Liver (tissue), 3 donors: ENCODE data around the gene MICAL2.

Experiments
- EGR1 ChIP-seq, 2 donors: IDR thresholded peaks; 2 replicates each; pipeline ENCODE4 v1.6.1; 2016 to 2018; ENCODE audit warnings: antibody characterized with exemption in 2 of 2, low read depth in 2 of 2
- FOXA1 ChIP-seq: IDR thresholded peaks from 2 replicates; pipeline ENCODE4 v1.6.1; 2016; ENCODE audit warnings: antibody characterized with exemption
- GABPA ChIP-seq, 2 donors: IDR thresholded peaks in 1 of 2; conservative IDR thresholded peaks in 1 of 2; 2 replicates each; pipeline ENCODE4 v1.6.1; 2016; ENCODE audit warnings: antibody characterized with exemption in 2 of 2, mild to moderate bottlenecking in 1 of 2, moderate library complexity in 1 of 2
- RAD21 ChIP-seq, 2 donors: IDR thresholded peaks; 2 replicates each; pipeline ENCODE4 v1.6.1; 2016; ENCODE audit warnings: antibody characterized with exemption in 2 of 2, mild to moderate bottlenecking in 2 of 2
- SP1 ChIP-seq: IDR thresholded peaks from 2 replicates; pipeline ENCODE4 v1.6.1; 2018; ENCODE audit warnings: antibody characterized with exemption, mild to moderate bottlenecking
- TF ChIP-seq, protein P1 (sequence below): fragments of 150-350 bp; IDR thresholded peaks from 2 replicates; pipeline ENCODE4 v1.5.1; 2017; ENCODE audit warnings: improper control_type of control experiment, low read depth, low read length; ENCODE audit not compliant: missing input control
- TF ChIP-seq, protein P2 (sequence below): IDR thresholded peaks from 2 replicates; pipeline ENCODE4 v1.6.1; 2016; ENCODE audit warnings: antibody characterized with exemption, mild to moderate bottlenecking
- TF ChIP-seq, protein P3 (sequence below): IDR thresholded peaks from 2 replicates; pipeline ENCODE4 v1.6.1; 2016; ENCODE audit warnings: antibody characterized with exemption
- TF ChIP-seq, protein P4 (sequence below): IDR thresholded peaks from 2 replicates; pipeline ENCODE4 v1.6.1; 2016; ENCODE audit warnings: antibody characterized with exemption
- TF ChIP-seq, protein P5 (sequence below): IDR thresholded peaks from 2 replicates; pipeline ENCODE4 v1.6.1; 2016; ENCODE audit warnings: antibody characterized with exemption
- donor health status: healthy.
- donor health status: healthy.

DNA sequence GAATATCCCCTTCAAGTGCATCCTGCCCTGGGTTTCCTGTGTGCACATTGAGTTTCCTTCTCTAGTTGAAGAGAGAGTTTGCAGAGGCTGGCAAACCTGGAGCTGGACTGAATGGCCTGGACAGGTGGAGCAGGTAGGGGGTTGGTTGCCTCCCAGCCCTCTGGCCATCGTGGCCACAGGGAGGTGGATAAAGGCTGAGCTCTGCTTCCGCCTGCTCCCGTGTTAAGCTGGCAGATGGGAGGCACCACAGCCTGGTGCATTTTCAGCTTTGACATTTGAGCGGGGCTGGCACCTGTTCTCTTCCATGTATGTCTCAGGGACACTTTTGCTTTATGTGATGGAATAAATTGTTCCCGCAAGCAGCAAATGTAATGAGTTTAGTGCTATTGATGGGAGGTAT lies 11.1 kb downstream of the MICAL2 start:
- TF ChIP-seq, protein P1, sequence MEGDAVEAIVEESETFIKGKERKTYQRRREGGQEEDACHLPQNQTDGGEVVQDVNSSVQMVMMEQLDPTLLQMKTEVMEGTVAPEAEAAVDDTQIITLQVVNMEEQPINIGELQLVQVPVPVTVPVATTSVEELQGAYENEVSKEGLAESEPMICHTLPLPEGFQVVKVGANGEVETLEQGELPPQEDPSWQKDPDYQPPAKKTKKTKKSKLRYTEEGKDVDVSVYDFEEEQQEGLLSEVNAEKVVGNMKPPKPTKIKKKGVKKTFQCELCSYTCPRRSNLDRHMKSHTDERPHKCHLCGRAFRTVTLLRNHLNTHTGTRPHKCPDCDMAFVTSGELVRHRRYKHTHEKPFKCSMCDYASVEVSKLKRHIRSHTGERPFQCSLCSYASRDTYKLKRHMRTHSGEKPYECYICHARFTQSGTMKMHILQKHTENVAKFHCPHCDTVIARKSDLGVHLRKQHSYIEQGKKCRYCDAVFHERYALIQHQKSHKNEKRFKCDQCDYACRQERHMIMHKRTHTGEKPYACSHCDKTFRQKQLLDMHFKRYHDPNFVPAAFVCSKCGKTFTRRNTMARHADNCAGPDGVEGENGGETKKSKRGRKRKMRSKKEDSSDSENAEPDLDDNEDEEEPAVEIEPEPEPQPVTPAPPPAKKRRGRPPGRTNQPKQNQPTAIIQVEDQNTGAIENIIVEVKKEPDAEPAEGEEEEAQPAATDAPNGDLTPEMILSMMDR, result no peak
- TF ChIP-seq FOXA1, result no peak
- TF ChIP-seq GABPA (IDR thresholded peaks at IDR 0.05 in 1 of 2, conservative IDR thresholded peaks at IDR 0.05 in 1 of 2), result no peak
- TF ChIP-seq, protein P2, sequence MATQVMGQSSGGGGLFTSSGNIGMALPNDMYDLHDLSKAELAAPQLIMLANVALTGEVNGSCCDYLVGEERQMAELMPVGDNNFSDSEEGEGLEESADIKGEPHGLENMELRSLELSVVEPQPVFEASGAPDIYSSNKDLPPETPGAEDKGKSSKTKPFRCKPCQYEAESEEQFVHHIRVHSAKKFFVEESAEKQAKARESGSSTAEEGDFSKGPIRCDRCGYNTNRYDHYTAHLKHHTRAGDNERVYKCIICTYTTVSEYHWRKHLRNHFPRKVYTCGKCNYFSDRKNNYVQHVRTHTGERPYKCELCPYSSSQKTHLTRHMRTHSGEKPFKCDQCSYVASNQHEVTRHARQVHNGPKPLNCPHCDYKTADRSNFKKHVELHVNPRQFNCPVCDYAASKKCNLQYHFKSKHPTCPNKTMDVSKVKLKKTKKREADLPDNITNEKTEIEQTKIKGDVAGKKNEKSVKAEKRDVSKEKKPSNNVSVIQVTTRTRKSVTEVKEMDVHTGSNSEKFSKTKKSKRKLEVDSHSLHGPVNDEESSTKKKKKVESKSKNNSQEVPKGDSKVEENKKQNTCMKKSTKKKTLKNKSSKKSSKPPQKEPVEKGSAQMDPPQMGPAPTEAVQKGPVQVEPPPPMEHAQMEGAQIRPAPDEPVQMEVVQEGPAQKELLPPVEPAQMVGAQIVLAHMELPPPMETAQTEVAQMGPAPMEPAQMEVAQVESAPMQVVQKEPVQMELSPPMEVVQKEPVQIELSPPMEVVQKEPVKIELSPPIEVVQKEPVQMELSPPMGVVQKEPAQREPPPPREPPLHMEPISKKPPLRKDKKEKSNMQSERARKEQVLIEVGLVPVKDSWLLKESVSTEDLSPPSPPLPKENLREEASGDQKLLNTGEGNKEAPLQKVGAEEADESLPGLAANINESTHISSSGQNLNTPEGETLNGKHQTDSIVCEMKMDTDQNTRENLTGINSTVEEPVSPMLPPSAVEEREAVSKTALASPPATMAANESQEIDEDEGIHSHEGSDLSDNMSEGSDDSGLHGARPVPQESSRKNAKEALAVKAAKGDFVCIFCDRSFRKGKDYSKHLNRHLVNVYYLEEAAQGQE, result no peak
- TF ChIP-seq RAD21 (IDR thresholded peaks at IDR 0.05), result no peak
- TF ChIP-seq, protein P3, sequence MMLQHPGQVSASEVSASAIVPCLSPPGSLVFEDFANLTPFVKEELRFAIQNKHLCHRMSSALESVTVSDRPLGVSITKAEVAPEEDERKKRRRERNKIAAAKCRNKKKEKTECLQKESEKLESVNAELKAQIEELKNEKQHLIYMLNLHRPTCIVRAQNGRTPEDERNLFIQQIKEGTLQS, result no peak
- TF ChIP-seq, protein P4, sequence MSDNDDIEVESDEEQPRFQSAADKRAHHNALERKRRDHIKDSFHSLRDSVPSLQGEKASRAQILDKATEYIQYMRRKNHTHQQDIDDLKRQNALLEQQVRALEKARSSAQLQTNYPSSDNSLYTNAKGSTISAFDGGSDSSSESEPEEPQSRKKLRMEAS, result no peak
- TF ChIP-seq SP1, result no peak
- TF ChIP-seq EGR1 (IDR thresholded peaks at IDR 0.05; ENCODE audit: low read depth in 2 of 2), result no peak
- TF ChIP-seq, protein P5, sequence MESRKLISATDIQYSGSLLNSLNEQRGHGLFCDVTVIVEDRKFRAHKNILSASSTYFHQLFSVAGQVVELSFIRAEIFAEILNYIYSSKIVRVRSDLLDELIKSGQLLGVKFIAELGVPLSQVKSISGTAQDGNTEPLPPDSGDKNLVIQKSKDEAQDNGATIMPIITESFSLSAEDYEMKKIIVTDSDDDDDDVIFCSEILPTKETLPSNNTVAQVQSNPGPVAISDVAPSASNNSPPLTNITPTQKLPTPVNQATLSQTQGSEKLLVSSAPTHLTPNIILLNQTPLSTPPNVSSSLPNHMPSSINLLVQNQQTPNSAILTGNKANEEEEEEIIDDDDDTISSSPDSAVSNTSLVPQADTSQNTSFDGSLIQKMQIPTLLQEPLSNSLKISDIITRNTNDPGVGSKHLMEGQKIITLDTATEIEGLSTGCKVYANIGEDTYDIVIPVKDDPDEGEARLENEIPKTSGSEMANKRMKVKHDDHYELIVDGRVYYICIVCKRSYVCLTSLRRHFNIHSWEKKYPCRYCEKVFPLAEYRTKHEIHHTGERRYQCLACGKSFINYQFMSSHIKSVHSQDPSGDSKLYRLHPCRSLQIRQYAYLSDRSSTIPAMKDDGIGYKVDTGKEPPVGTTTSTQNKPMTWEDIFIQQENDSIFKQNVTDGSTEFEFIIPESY, result no peak
